Trophoblast cell (in vitro differentiated cells and primary cell): ENCODE data around the gene NDEL1.

ENCODE experiments used
- DNase-seq, 2 donors: peaks; one replicate each; pipeline ENCODE4 v3.0.0-alpha.2; 2016
- H2AFZ ChIP-seq: 2 replicates; pipeline ENCODE4 v1.6.1; 2013; ENCODE audit warnings: low read length, moderate library complexity, mild to moderate bottlenecking; ENCODE audit not compliant: insufficient read depth, poor library complexity
- H2AK5ac ChIP-seq: 2 replicates; pipeline ENCODE4 v1.6.1; 2013; ENCODE audit warnings: mild to moderate bottlenecking, low read length
- H2BK120ac ChIP-seq: 2 replicates; pipeline ENCODE4 v1.6.1; 2013; ENCODE audit warnings: low read length, mild to moderate bottlenecking, moderate library complexity; ENCODE audit not compliant: insufficient read depth, poor library complexity
- H2BK12ac ChIP-seq: 2 replicates; pipeline ENCODE4 v1.6.1; 2013; ENCODE audit warnings: mild to moderate bottlenecking, low read length, moderate library complexity
- H2BK5ac ChIP-seq: 2 replicates; pipeline ENCODE4 v1.6.1; 2013; ENCODE audit warnings: low read length, low read depth, moderate library complexity, mild to moderate bottlenecking; ENCODE audit not compliant: poor library complexity
- H3K14ac ChIP-seq: 2 replicates; pipeline ENCODE4 v1.6.1; 2013; ENCODE audit warnings: mild to moderate bottlenecking, low read length
- H3K18ac ChIP-seq: 2 replicates; pipeline ENCODE4 v1.6.1; 2013; ENCODE audit warnings: mild to moderate bottlenecking, low read length
- H3K23ac ChIP-seq: 2 replicates; pipeline ENCODE4 v1.6.1; 2013; ENCODE audit warnings: low read length
- H3K27ac ChIP-seq: 2 replicates; pipeline ENCODE4 v1.5.1; 2013; ENCODE audit warnings: low read depth, mild to moderate bottlenecking, inconsistent platforms, low read length, moderate library complexity
- H3K27me3 ChIP-seq: 2 replicates; pipeline ENCODE4 v1.6.1; 2013; ENCODE audit warnings: inconsistent platforms, mild to moderate bottlenecking, low read length, moderate library complexity; ENCODE audit not compliant: insufficient read depth
- H3K36me3 ChIP-seq, 2 experiments: 1 replicate in 1 of 2; 2 replicates in 1 of 2; pipeline ENCODE4 v1.6.1; 2013; ENCODE audit warnings: low read length in 2 of 2, mild to moderate bottlenecking in 2 of 2, moderate library complexity in 1 of 2; ENCODE audit not compliant: insufficient read depth in 2 of 2, control insufficient read depth in 1 of 2
- H3K4ac ChIP-seq: 2 replicates; pipeline ENCODE4 v1.6.1; 2013; ENCODE audit warnings: low read depth, mild to moderate bottlenecking, low read length, moderate library complexity
- H3K4me1 ChIP-seq, 2 experiments: 1 replicate in 1 of 2; 2 replicates in 1 of 2; pipeline ENCODE4 v1.6.1; 2013; ENCODE audit warnings: low read length in 2 of 2, mild to moderate bottlenecking in 2 of 2, moderate library complexity in 1 of 2; ENCODE audit not compliant: insufficient read depth in 2 of 2, control insufficient read depth in 1 of 2
- H3K4me2 ChIP-seq: 2 replicates; pipeline ENCODE4 v1.6.1; 2013; ENCODE audit warnings: inconsistent platforms, mild to moderate bottlenecking, low read length, moderate library complexity
- H3K4me3 ChIP-seq: 2 replicates; pipeline ENCODE4 v1.5.1; 2013; ENCODE audit warnings: mild to moderate bottlenecking, low read depth, low read length, inconsistent platforms
- H3K79me1 ChIP-seq: one replicate; pipeline ENCODE4 v1.6.1; 2013; ENCODE audit warnings: low read length
- H3K79me2 ChIP-seq: 2 replicates; pipeline ENCODE4 v1.6.1; 2013; ENCODE audit warnings: low read length, mild to moderate bottlenecking; ENCODE audit not compliant: control insufficient read depth, insufficient read depth, poor library complexity
- H3K9ac ChIP-seq: 2 replicates; pipeline ENCODE4 v1.6.1; 2013; ENCODE audit warnings: mild to moderate bottlenecking, low read length
- H3K9me3 ChIP-seq: 2 replicates; pipeline ENCODE4 v1.6.1; 2013; ENCODE audit warnings: low read depth, mild to moderate bottlenecking, control low read depth, inconsistent platforms, low read length; ENCODE audit not compliant: insufficient read depth
- H4K12ac ChIP-seq: 2 replicates; pipeline ENCODE4 v1.6.1; 2013; ENCODE audit warnings: low read depth, mild to moderate bottlenecking, low read length, moderate library complexity
- H4K8ac ChIP-seq: 2 replicates; pipeline ENCODE4 v1.6.1; 2013; ENCODE audit warnings: low read depth, mild to moderate bottlenecking, low read length, moderate library complexity
- H4K91ac ChIP-seq: one replicate; pipeline ENCODE4 v1.6.1; 2013; ENCODE audit warnings: low read depth, mild to moderate bottlenecking, low read length, moderate library complexity
- WGBS: extraction: QIAGEN DNeasy Blood & Tissue Kit; methylation state at CpG from one replicate; pipeline ENCODE4 v1.1.7; 2013; ENCODE audit warnings: missing lambda C conversion rate; ENCODE audit not compliant: insufficient read length, insufficient coverage; ENCODE audit errors: extremely low coverage; 5-methylcytosine and 5-hydroxymethylcytosine counted together

NDEL1 gene

GRCh38 chr17:8445536-8445935 lies 9.9 kb downstream of the NDEL1 start:
- H3K18ac ChIP-seq: no peak overlapping the region
- no peak overlapping the region for H3K4me2 ChIP-seq
- no peak overlapping the region for H2BK5ac ChIP-seq
- H3K9ac ChIP-seq: no peak overlapping the region
- H3K23ac ChIP-seq: peak overlapping the region; percentile 40
- no peaks in the 10 kb centered on the region for H3K9me3 ChIP-seq
- no peak overlapping the region for H2AFZ ChIP-seq
- no peak overlapping the region for H2BK120ac ChIP-seq
- H3K4me3 ChIP-seq: no peak overlapping the region
- no peak overlapping the region for H4K8ac ChIP-seq
- no peak overlapping the region for H4K12ac ChIP-seq
- no peaks in the 10 kb centered on the region for H3K4me1 ChIP-seq
- no peak overlapping the region for H4K91ac ChIP-seq
- H3K79me2 ChIP-seq: no peaks in the 10 kb centered on the region
- H3K27me3 ChIP-seq: no peaks in the 10 kb centered on the region
- no CpG with 5 or more reads among the region's 4 CpGs for WGBS
- H3K79me1 ChIP-seq: no peaks in the 10 kb centered on the region
- no peak overlapping the region for H2BK12ac ChIP-seq
- no peak overlapping the region for H3K4ac ChIP-seq
- no peak for DNase-seq
- H3K14ac ChIP-seq: no peak overlapping the region
- peaks cover 9 to 21% of the 10 kb centered on the region in 2 experiments for H3K36me3 ChIP-seq
- no peak overlapping the region for H3K27ac ChIP-seq
- H2AK5ac ChIP-seq: no peak overlapping the region

GRCh38 chr17:8447799-8448198 lies 12.1 kb downstream of the NDEL1 start:
- Histone ChIP-seq H3K14ac (no peak overlapping the region), H4K8ac (no peak overlapping the region), H3K79me2 (no peaks in the 10 kb centered on the region), H3K27me3 (no peaks in the 10 kb centered on the region), H3K23ac (no peak overlapping the region), H2AFZ (no peak overlapping the region), H2BK12ac (no peak overlapping the region), H3K27ac (no peak overlapping the region), H3K79me1 (no peaks in the 10 kb centered on the region), H3K9ac (no peak overlapping the region), H3K18ac (no peak overlapping the region), H3K9me3 (no peaks in the 10 kb centered on the region), H2AK5ac (no peak overlapping the region), H4K12ac (no peak overlapping the region), H3K4me3 (no peak overlapping the region), H3K4ac (no peak overlapping the region), H2BK5ac (no peak overlapping the region), H2BK120ac (no peak overlapping the region), H4K91ac (no peak overlapping the region), H3K4me1 (no peaks in the 10 kb centered on the region), H3K4me2 (no peak overlapping the region), H3K36me3 (peaks cover 14 to 31% of the 10 kb centered on the region in 2 experiments)
- no CpG with 5 or more reads among the region's 4 CpGs for WGBS
- DNase-seq: no peak

- H3K27me3 ChIP-seq: no peaks in the 10 kb centered on the region
- no peak overlapping the region for H2BK120ac ChIP-seq
- no peak overlapping the region for H2AFZ ChIP-seq
- WGBS: no CpG with 5 or more reads among the region's 3 CpGs
- H3K79me1 ChIP-seq: no peaks in the 10 kb centered on the region
- H3K9ac ChIP-seq: no peak overlapping the region
- H4K91ac ChIP-seq: no peak overlapping the region
- no peaks in the 10 kb centered on the region for H3K79me2 ChIP-seq
- no peaks in the 10 kb centered on the region for H3K9me3 ChIP-seq
- no peak overlapping the region for H3K4me2 ChIP-seq
- H3K36me3 ChIP-seq: peaks cover 14 to 33% of the 10 kb centered on the region in 2 experiments
- H2BK5ac ChIP-seq: no peak overlapping the region
- H3K4ac ChIP-seq: no peak overlapping the region
- H3K23ac ChIP-seq: no peak overlapping the region
- no peak overlapping the region for H2AK5ac ChIP-seq
- no peaks in the 10 kb centered on the region for H3K4me1 ChIP-seq
- no peak overlapping the region for H3K27ac ChIP-seq
- no peak overlapping the region for H3K14ac ChIP-seq
- H4K8ac ChIP-seq: no peak overlapping the region
- no peak overlapping the region for H3K18ac ChIP-seq
- no peak overlapping the region for H4K12ac ChIP-seq
- H2BK12ac ChIP-seq: no peak overlapping the region
- H3K4me3 ChIP-seq: no peak overlapping the region
- no peak for DNase-seq
Measured at GRCh38 chr17:8448310-8448709, 12.6 kb downstream of the NDEL1 start.

GRCh38 chr17:8451933-8452614 lies 16.4 kb downstream of the NDEL1 start:
- H3K4me3 ChIP-seq: no peak overlapping the region
- peaks cover 17 to 36% of the 10 kb centered on the region in 2 experiments for H3K36me3 ChIP-seq
- no peaks in the 10 kb centered on the region for H3K9me3 ChIP-seq
- no peaks in the 10 kb centered on the region for H3K4me1 ChIP-seq
- H3K14ac ChIP-seq: no peak overlapping the region
- no peak overlapping the region for H2BK120ac ChIP-seq
- H2AK5ac ChIP-seq: no peak overlapping the region
- H4K12ac ChIP-seq: no peak overlapping the region
- no peak overlapping the region for H3K9ac ChIP-seq
- no peak overlapping the region for H4K8ac ChIP-seq
- H3K23ac ChIP-seq: no peak overlapping the region
- WGBS: no CpG with 5 or more reads among the region's 8 CpGs
- H3K18ac ChIP-seq: no peak overlapping the region
- no peak for DNase-seq
- H3K27ac ChIP-seq: no peak overlapping the region
- no peaks in the 10 kb centered on the region for H3K79me1 ChIP-seq
- no peak overlapping the region for H2BK12ac ChIP-seq
- no peak overlapping the region for H4K91ac ChIP-seq
- H3K4me2 ChIP-seq: no peak overlapping the region
- no peaks in the 10 kb centered on the region for H3K27me3 ChIP-seq
- no peak overlapping the region for H2AFZ ChIP-seq
- H3K79me2 ChIP-seq: no peaks in the 10 kb centered on the region
- H2BK5ac ChIP-seq: no peak overlapping the region
- no peak overlapping the region for H3K4ac ChIP-seq
